Measurements from ENCODE around the gene HLF.

Gene HLF

GRCh38 chr17:55282379-55282702, 17.6 kb downstream of the HLF start:
- TF ChIP-seq, protein P1, sequence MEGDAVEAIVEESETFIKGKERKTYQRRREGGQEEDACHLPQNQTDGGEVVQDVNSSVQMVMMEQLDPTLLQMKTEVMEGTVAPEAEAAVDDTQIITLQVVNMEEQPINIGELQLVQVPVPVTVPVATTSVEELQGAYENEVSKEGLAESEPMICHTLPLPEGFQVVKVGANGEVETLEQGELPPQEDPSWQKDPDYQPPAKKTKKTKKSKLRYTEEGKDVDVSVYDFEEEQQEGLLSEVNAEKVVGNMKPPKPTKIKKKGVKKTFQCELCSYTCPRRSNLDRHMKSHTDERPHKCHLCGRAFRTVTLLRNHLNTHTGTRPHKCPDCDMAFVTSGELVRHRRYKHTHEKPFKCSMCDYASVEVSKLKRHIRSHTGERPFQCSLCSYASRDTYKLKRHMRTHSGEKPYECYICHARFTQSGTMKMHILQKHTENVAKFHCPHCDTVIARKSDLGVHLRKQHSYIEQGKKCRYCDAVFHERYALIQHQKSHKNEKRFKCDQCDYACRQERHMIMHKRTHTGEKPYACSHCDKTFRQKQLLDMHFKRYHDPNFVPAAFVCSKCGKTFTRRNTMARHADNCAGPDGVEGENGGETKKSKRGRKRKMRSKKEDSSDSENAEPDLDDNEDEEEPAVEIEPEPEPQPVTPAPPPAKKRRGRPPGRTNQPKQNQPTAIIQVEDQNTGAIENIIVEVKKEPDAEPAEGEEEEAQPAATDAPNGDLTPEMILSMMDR (IDR thresholded peaks at IDR 0.05; ENCODE audit: insufficient read depth, missing control alignments) = no peak
- FAIRE-seq (no peak), DNase-seq (ENCODE audit: insufficient read length, low spot score) (no peak)

- TF ChIP-seq, protein P1 (IDR thresholded peaks at IDR 0.05; ENCODE audit: insufficient read depth, missing control alignments) = no peak
- DNase-seq (ENCODE audit: insufficient read length, low spot score) (no peak), FAIRE-seq (no peak)
Measured at GRCh38 chr17:55282741-55283140, 18.0 kb downstream of the HLF start.

DNA sequence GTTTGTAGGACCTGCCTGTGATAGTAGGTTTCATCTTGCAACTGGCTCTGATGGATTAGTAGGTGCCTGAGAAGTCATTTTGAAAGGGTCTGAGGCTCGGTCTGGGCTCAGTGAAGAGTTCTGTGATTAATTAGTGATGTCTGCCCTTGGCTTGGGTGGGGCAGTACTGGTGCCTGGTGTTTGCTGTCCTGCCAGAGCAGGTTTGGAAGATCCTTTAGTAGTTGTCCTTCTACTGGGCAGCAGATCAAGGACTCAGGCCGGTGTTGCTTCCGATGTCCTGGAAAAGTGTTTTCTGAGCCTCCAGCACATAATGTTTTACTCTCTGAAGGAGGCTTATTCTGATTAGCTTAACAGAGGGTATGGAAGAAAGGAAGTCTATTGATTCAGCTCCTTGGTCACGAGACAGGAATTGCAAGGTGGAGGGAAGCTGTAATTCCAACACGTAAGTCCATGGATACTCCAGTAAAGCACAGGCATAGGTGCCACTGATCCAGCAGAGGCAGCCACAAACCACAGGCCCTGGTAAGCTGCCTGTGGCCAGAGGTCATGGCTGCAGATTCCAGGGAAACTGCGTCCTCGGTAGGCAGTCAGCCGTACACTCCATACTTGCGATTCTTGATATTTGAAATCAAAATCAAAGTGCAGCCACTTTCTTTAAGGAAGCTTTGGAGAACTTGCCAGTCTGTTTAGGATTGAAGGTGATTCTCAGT, 18.7 kb downstream of the HLF start:
- DNase-seq (ENCODE audit: insufficient read length, low spot score) (no peak), FAIRE-seq (no peak)
- TF ChIP-seq, protein P1 (IDR thresholded peaks at IDR 0.05; ENCODE audit: insufficient read depth, missing control alignments) = no peak

DNA sequence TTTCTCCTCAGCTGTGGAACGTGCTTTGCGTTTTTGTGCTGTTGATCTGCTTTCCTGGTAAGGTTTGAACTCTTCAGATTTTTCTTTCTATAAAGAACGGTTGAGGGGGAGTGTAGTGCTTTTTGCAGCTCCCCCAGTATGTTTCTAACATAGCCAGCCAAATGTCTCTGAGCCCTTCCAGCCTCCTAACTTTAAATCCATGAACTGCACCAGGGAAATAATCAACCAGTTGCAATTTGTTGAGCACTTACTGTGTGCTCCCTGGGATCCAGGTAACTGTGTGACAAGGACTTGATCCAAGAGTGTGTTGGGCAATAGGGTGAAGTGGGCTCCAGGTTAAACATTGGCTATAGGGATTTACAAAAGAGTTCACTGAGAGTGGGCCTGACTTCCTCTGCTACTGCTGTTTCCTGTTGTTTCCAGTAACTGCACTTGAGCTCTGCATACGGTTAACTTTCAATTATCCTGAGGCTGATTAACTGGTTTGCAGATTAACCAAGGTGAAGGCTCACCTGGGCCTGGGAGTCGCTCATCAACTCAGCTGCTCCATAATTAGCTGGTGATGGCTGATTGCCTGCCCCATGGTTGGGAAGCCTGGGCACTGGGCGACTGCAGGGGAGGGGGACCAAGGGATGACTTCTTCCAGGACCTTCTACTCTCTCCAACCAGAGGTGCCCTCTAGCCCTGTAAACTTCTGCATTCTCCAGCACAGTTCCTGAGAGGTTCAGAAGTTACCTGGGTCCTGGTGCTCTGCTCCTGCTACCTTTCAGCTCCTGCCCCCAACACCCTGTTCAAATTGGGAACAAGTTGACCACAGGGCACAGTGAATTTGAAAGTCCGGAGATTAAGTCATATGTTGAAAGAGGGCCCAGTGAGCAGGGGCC, 19.5 kb downstream of the HLF start:
- TF ChIP-seq, protein P1 (IDR thresholded peaks at IDR 0.05; ENCODE audit: insufficient read depth, missing control alignments) = no peak
- no peak for FAIRE-seq

DNA sequence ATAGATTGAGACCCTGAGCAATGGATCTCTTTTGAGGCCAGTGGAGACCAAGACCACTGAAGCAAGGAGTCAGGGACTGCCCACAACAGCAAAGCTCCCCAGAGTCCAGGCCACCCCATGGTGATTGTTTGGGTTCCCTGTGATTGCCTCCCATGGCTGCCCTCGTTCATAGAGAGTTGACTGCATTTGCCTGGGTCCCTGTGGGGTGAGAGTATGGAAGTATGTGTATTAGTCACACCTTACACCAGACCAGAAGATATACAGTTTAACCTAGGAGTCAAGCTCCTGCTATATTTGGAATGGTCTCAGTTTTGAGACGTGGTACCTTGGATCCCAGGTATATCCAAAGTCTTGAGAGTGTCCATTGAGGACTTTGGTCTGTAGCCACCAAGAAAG, 20.2 kb downstream of the HLF start:
- TF ChIP-seq, protein P1 (IDR thresholded peaks at IDR 0.05; ENCODE audit: insufficient read depth, missing control alignments) = no peak
- FAIRE-seq = no peak

More for the DNA sequence above, 19.5 kb downstream of the HLF start:
- no peak for DNase-seq (ENCODE audit: insufficient read length, low spot score)

GRCh38 chr17:55285340-55286301, 20.9 kb downstream of the HLF start:
- TF ChIP-seq, protein P1 (IDR thresholded peaks at IDR 0.05; ENCODE audit: insufficient read depth, missing control alignments) = no peak
- FAIRE-seq = no peak
- no peak for DNase-seq (ENCODE audit: insufficient read length, low spot score)

More for the DNA sequence above, 20.2 kb downstream of the HLF start:
- no peak for DNase-seq (ENCODE audit: insufficient read length, low spot score)
